Keratinocyte (primary cell): ENCODE results near the gene PLAAT2. TPM values are rescaled to one million over a fixed set of nuclear protein-coding genes. Genes with fewer than 3 reads are reported as not detected.
"Not testable (repeated sequence)": the region's sequence is repeated elsewhere in the genome, so short reads cannot be mapped to it uniquely, and the experiment has no call there.

ENCODE experiments used
- DNase-seq: peaks from one replicate; pipeline ENCODE4 v3.0.0-alpha.2; 2011; ENCODE audit warnings: low read depth, missing footprints, low spot score
- FAIRE-seq: peaks from 2 replicates; lab custom pipeline; 2011; peaks lifted over from hg19 to GRCh38; lab: Jason Lieb, UNC
- H2AFZ ChIP-seq: 2 replicates; pipeline ENCODE4 v1.6.0; 2012; ENCODE audit warnings: low read length, control low read depth, inconsistent platforms; ENCODE audit not compliant: control insufficient read depth
- H3K27ac ChIP-seq: 2 replicates; pipeline ENCODE4 v1.5.1; 2011; ENCODE audit warnings: low read length; ENCODE audit not compliant: control insufficient read depth, insufficient read depth
- H3K27me3 ChIP-seq: 3 replicates; pipeline ENCODE4 v1.6.0; 2011; ENCODE audit warnings: low read length; ENCODE audit not compliant: control insufficient read depth, insufficient read depth; ENCODE audit errors: extremely low read depth
- H3K36me3 ChIP-seq, 2 experiments: 2 replicates in 1 of 2; 3 replicates in 1 of 2; pipeline ENCODE4 v1.5.1; 2011; ENCODE audit warnings: low read length in 2 of 2, mild to moderate bottlenecking in 1 of 2; ENCODE audit not compliant: control insufficient read depth in 2 of 2, insufficient read depth in 2 of 2; ENCODE audit errors: extremely low read depth in 1 of 2
- H3K4me1 ChIP-seq: 3 replicates; pipeline ENCODE4 v1.5.1; 2011; ENCODE audit warnings: low read length; ENCODE audit not compliant: control insufficient read depth, insufficient read depth; ENCODE audit errors: extremely low read depth
- H3K4me2 ChIP-seq: 3 replicates; pipeline ENCODE4 v1.6.0; 2011; ENCODE audit warnings: low read depth, low read length; ENCODE audit not compliant: control insufficient read depth, insufficient read depth; ENCODE audit errors: extremely low read depth
- H3K4me3 ChIP-seq, 3 experiments: fragments of 200-600 bp in 1 of 3; sonication (generic) in 1 of 3; 2 replicates in 2 of 3; 3 replicates in 1 of 3; pipeline ENCODE4 v1.5.1; 2011 to 2016; ENCODE audit warnings: low read length in 3 of 3, mild to moderate bottlenecking in 3 of 3, control low read depth in 2 of 3, inconsistent platforms in 1 of 3, low read depth in 1 of 3, mixed read lengths in 1 of 3, mixed run types in 1 of 3, moderate library complexity in 1 of 3; ENCODE audit not compliant: control insufficient read depth in 2 of 3, insufficient read depth in 2 of 3; ENCODE audit errors: extremely low read depth in 1 of 3
- H3K79me2 ChIP-seq: 2 replicates; pipeline ENCODE4 v1.6.0; 2012; ENCODE audit warnings: low read length; ENCODE audit not compliant: control insufficient read depth, insufficient read depth
- H3K9ac ChIP-seq: 3 replicates; pipeline ENCODE4 v1.6.0; 2011; ENCODE audit warnings: low read length; ENCODE audit not compliant: control insufficient read depth, insufficient read depth; ENCODE audit errors: extremely low read depth
- H3K9me1 ChIP-seq: 3 replicates; pipeline ENCODE4 v1.6.0; 2011; ENCODE audit warnings: low read length; ENCODE audit not compliant: control insufficient read depth, insufficient read depth; ENCODE audit errors: extremely low read depth
- H3K9me3 ChIP-seq: 2 replicates; pipeline ENCODE4 v1.5.1; 2012; ENCODE audit warnings: low read depth, low read length; ENCODE audit not compliant: control insufficient read depth
- H4K20me1 ChIP-seq: 3 replicates; pipeline ENCODE4 v1.6.0; 2011; ENCODE audit warnings: low read length; ENCODE audit not compliant: control insufficient read depth, insufficient read depth; ENCODE audit errors: extremely low read depth
- CTCF ChIP-seq, 3 experiments: IDR thresholded peaks in 1 of 3; conservative IDR thresholded peaks in 1 of 3; optimal IDR thresholded peaks in 1 of 3; 2 replicates in 2 of 3; 3 replicates in 1 of 3; pipeline versions ENCODE3 to v1.5.1; 2011; ENCODE audit warnings: low read length in 3 of 3, mild to moderate bottlenecking in 3 of 3, moderate library complexity in 2 of 3, control low read depth in 1 of 3, inconsistent platforms in 1 of 3; ENCODE audit not compliant: insufficient read depth in 2 of 3; ENCODE audit errors: extremely low read depth in 1 of 3
- EZH2 ChIP-seq: IDR thresholded peaks from one replicate; pipeline ENCODE4 v1.6.1; 2012; ENCODE audit warnings: inconsistent platforms, mild to moderate bottlenecking, low read length, moderate library complexity
- dilution Hi-C: fragments of 300-500 bp; cut with MboI; formaldehyde crosslinking; loops from one replicate; pipeline ENCODE4 v1.7.0; 2020; ENCODE audit warnings: low sequenced_read_pairs; ENCODE audit not compliant: extremely low pct_ligation_motif_present
- polyA plus RNA-seq, 5 experiments: library from polyadenylated mRNA; depleted of rRNA in 3 of 5; stranded (reverse) in 3 of 5; stranded (forward) in 1 of 5; unstranded in 1 of 5; fragments of >200 nt; gene quantifications; 1 replicate in 1 of 5; 2 replicates in 3 of 5; 3 replicates in 1 of 5; pipeline versions ENCODE4 v1.2.1 to v1.2.3, GENCODE V29; 2011 to 2012; ENCODE audit warnings: missing spikeins in 2 of 5, low read depth in 1 of 5, low replicate concordance in 1 of 5

PLAAT2 gene
- polyA plus RNA-seq, 1 donor (not counting 4 experiments of a cell fraction or from before 2014, with no cell fraction given): 0.29 TPM

- FAIRE-seq: no peak
These were observed 11.3 kb downstream of the PLAAT2 start for GRCh38 chr11:63551889-63552266.

GRCh38 chr11:63551091-63551888 is 11.9 kb downstream of the PLAAT2 start:
- no peak overlapping the region for H3K4me2 ChIP-seq

More at GRCh38 chr11:63551889-63552266, 11.3 kb downstream of the PLAAT2 start:
- no peaks in the 10 kb centered on the region for H3K9me1 ChIP-seq
- no peaks in the 10 kb centered on the region for H3K27me3 ChIP-seq
- no peaks in the 10 kb centered on the region for H3K79me2 ChIP-seq
- H3K4me3 ChIP-seq: no peak overlapping the region
- H2AFZ ChIP-seq: no peak overlapping the region
- H3K36me3 ChIP-seq: no peaks in the 10 kb centered on the region
- H3K4me1 ChIP-seq: peaks cover 2% of the 10 kb centered on the region
- no peak overlapping the region for H3K9ac ChIP-seq
- H4K20me1 ChIP-seq: no peaks in the 10 kb centered on the region
- no peak overlapping the region for H3K4me2 ChIP-seq
- no peaks in the 10 kb centered on the region for H3K9me3 ChIP-seq
- dilution Hi-C loops: no loop called here
- no peak for DNase-seq
- no peak for TF ChIP-seq EZH2
- TF ChIP-seq CTCF (optimal IDR thresholded peaks at IDR 0.05 in 1 of 3, IDR thresholded peaks at IDR 0.05 in 1 of 3, conservative IDR thresholded peaks at IDR 0.05 in 1 of 3; ENCODE audit: extremely low read depth in 1 of 3, insufficient read depth in 2 of 3, low read length in 3 of 3): no peak
- H3K27ac ChIP-seq: no peak overlapping the region

GRCh38 chr11:63550156-63550700 is 13.0 kb downstream of the PLAAT2 start:
- FAIRE-seq, H3K4me1 ChIP-seq, H3K36me3 ChIP-seq: not testable (repeated sequence)

More at GRCh38 chr11:63551091-63551888, 11.9 kb downstream of the PLAAT2 start:
- dilution Hi-C loops: no loop called here
- H3K4me3 ChIP-seq: no peak overlapping the region
- H3K27me3 ChIP-seq: no peaks in the 10 kb centered on the region
- DNase-seq (no peak), FAIRE-seq (no peak)
- no peaks in the 10 kb centered on the region for H3K79me2 ChIP-seq
- H3K9me3 ChIP-seq: no peaks in the 10 kb centered on the region
- H3K4me1 ChIP-seq: peaks cover 2% of the 10 kb centered on the region
- H3K9me1 ChIP-seq: no peaks in the 10 kb centered on the region
- no peak overlapping the region for H3K9ac ChIP-seq
- TF ChIP-seq EZH2 (no peak), CTCF (optimal IDR thresholded peaks at IDR 0.05 in 1 of 3, IDR thresholded peaks at IDR 0.05 in 1 of 3, conservative IDR thresholded peaks at IDR 0.05 in 1 of 3; ENCODE audit: extremely low read depth in 1 of 3, insufficient read depth in 2 of 3, low read length in 3 of 3) (no peak)
- H3K27ac ChIP-seq: no peak overlapping the region
- no peak overlapping the region for H2AFZ ChIP-seq
- no peaks in the 10 kb centered on the region for H3K36me3 ChIP-seq
- no peaks in the 10 kb centered on the region for H4K20me1 ChIP-seq

More at GRCh38 chr11:63550156-63550700, 13.0 kb downstream of the PLAAT2 start:
- H3K9ac ChIP-seq, H3K27ac ChIP-seq, H3K4me2 ChIP-seq, H4K20me1 ChIP-seq, H3K4me3 ChIP-seq, H3K9me1 ChIP-seq, H2AFZ ChIP-seq, DNase-seq, H3K9me3 ChIP-seq, H3K79me2 ChIP-seq, H3K27me3 ChIP-seq, dilution Hi-C loops: not testable (repeated sequence)
